Right atrium auricular region (tissue), 2 donors: ENCODE results near the gene S1PR5. TPM values are rescaled to one million over a fixed set of nuclear protein-coding genes. Genes with fewer than 3 reads are reported as not detected.
A peak's percentile ranks its signal among the peaks of the same experiment; 100 is the strongest.

Experiments used
- DNase-seq: peaks from one replicate; pipeline ENCODE4 v3.0.0-alpha.2; 2019; ENCODE audit warnings: low spot score
- H3K27ac ChIP-seq, 2 donors: fragments of 200-600 bp; sonication (generic); 1 replicate in 1 of 2; 2 replicates in 1 of 2; pipeline ENCODE4 v1.5.1; 2016 to 2019
- H3K27me3 ChIP-seq, 2 donors: fragments of 200-600 bp; sonication (generic); one replicate each; pipeline versions ENCODE4 v1.5.1 to v1.6.0; 2017 to 2019
- H3K36me3 ChIP-seq: fragments of 200-600 bp; sonication (generic); one replicate; pipeline ENCODE4 v1.5.1; 2016
- H3K4me1 ChIP-seq, 2 donors: fragments of 200-600 bp; sonication (generic); one replicate each; pipeline versions ENCODE4 v1.5.1 to v1.6.0; 2017 to 2019
- H3K4me3 ChIP-seq, 2 donors: fragments of 200-600 bp; sonication (generic); 1 replicate in 1 of 2; 2 replicates in 1 of 2; pipeline ENCODE4 v1.5.1; 2017 to 2019; ENCODE audit warnings: mild to moderate bottlenecking in 1 of 2, moderate library complexity in 1 of 2
- H3K9me3 ChIP-seq, 2 donors: fragments of 200-600 bp; sonication (generic); one replicate each; pipeline ENCODE4 v1.5.1; 2019
- CTCF ChIP-seq, 2 donors: fragments of 200-600 bp; sonication (generic); IDR thresholded peaks; one replicate each; pipeline ENCODE4 v1.5.1; 2019; ENCODE audit warnings: antibody characterized with exemption in 2 of 2
- total RNA-seq, 2 donors: library from RNA; depleted of rRNA; stranded (reverse); fragments of >200 nt; gene quantifications; one replicate each; pipeline ENCODE4 v1.1.0, GENCODE V29; 2016

Gene S1PR5, protein sequence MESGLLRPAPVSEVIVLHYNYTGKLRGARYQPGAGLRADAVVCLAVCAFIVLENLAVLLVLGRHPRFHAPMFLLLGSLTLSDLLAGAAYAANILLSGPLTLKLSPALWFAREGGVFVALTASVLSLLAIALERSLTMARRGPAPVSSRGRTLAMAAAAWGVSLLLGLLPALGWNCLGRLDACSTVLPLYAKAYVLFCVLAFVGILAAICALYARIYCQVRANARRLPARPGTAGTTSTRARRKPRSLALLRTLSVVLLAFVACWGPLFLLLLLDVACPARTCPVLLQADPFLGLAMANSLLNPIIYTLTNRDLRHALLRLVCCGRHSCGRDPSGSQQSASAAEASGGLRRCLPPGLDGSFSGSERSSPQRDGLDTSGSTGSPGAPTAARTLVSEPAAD
- total RNA-seq = under 1 TPM; 0.12 to 0.59 TPM

DNA sequence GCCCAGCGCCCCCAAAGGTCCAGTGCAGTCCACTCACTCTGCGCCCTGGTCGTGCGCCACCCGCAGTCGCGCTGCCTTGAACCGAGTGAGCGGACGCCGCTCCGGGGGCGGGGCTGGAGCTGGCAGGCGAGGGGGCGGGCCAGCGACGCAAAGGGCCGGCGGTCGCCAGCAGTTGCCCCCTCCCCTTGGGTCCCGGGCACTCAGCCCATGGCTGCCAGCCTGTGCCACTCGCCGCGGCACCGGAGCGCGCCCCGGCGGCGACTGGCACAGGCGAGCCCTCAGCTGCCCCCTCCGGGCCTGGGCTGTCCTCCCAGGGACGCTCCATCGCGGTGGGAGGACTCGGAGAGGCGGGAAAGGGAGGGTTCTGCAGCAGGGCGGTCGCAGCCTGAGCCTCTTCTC lies at the start of gene S1PR5:
Gene S1PR5, minus strand, starts transcription at position 87 of the 399 bp plus-strand sequence. CDS start 2,436 bp downstream, outside the sequence.
- no peak for DNase-seq
- no peak within 1 kb of the TSS for H3K27ac ChIP-seq

DNA sequence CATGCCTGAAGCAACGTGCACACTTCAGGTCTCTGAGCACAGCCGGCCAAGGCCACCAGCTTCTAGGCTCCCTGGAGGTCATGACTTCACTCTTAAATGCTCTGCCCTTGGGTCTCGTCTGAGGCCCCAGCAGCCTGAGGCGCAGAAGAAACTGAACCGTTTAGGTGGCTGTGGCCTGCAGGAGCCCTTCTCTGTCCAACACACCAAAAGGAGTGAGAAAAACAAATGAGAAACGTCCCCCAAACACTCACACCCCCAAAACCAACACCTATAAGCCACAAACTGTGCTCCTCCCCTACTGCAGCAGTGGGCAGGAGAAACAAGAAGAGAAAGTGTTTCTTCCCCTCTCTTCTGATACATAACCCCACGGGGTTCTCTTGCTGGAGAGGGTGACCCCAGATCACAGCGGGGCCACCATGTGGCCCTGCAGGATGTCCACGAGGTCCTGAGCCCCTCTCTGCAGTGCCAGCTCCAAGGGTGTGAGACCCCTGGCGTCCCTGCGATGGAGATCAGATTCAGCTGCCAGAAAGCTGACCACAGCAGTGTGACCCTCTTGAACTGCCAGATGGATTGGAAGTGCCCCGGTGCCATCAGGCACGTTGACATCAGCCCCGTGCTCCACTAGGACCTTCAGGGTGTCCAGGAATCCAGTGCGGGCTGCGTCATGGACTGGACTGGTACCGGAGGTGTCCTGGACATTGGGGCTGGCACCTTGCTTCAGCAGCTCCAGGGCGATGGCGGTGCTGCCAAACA lies 49.6 kb upstream of the S1PR5 start:
- no peaks in the 10 kb centered on the region for H3K27me3 ChIP-seq
- DNase-seq = no peak

More for the DNA sequence above, at the start of gene S1PR5:
- no peaks in the 10 kb centered on the region for H3K36me3 ChIP-seq
- H3K9me3 ChIP-seq = no peaks in the 10 kb centered on the region
- peaks cover 0 to 31% of the 10 kb centered on the region in 2 donors for H3K4me1 ChIP-seq
- TF ChIP-seq CTCF (IDR thresholded peaks at IDR 0.05) = no peak
- H3K27me3 ChIP-seq = peaks cover 5 to 22% of the 10 kb centered on the region in 2 donors
- H3K4me3 ChIP-seq = peak within 1 kb of the TSS in 1 of 2 donors; percentile 45

DNA sequence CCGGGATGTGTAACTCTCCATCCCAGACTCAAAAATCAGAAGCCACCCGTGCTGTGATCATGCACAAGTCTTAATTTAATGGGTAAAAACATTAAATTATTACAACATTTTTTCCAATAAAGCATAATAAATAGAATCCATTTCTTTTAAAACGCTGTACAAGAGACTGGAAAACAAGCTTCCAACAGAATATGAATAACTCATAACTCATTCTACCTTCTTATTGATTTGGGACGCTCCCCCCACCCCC lies 49.1 kb upstream of the S1PR5 start:
- no peaks in the 10 kb centered on the region for H3K36me3 ChIP-seq
- H3K27ac ChIP-seq = peak overlapping the region; percentile 80 to 90
- peaks cover 0 to 42% of the 10 kb centered on the region in 2 donors for H3K4me1 ChIP-seq
- H3K27me3 ChIP-seq = no peaks in the 10 kb centered on the region
- H3K4me3 ChIP-seq = peak overlapping the region; percentile 54 to 95
- DNase-seq = no peak
- no peak for TF ChIP-seq CTCF (IDR thresholded peaks at IDR 0.05)
- no peaks in the 10 kb centered on the region for H3K9me3 ChIP-seq

More for the DNA sequence above, 49.6 kb upstream of the S1PR5 start:
- H3K4me3 ChIP-seq = peak overlapping the region in 1 of 2 donors; percentile 95
- no peaks in the 10 kb centered on the region for H3K36me3 ChIP-seq
- no peak for TF ChIP-seq CTCF (IDR thresholded peaks at IDR 0.05)
- H3K9me3 ChIP-seq = no peaks in the 10 kb centered on the region
- H3K4me1 ChIP-seq = peaks cover 0 to 42% of the 10 kb centered on the region in 2 donors
- peak overlapping the region; percentile 80 to 90 for H3K27ac ChIP-seq

DNA sequence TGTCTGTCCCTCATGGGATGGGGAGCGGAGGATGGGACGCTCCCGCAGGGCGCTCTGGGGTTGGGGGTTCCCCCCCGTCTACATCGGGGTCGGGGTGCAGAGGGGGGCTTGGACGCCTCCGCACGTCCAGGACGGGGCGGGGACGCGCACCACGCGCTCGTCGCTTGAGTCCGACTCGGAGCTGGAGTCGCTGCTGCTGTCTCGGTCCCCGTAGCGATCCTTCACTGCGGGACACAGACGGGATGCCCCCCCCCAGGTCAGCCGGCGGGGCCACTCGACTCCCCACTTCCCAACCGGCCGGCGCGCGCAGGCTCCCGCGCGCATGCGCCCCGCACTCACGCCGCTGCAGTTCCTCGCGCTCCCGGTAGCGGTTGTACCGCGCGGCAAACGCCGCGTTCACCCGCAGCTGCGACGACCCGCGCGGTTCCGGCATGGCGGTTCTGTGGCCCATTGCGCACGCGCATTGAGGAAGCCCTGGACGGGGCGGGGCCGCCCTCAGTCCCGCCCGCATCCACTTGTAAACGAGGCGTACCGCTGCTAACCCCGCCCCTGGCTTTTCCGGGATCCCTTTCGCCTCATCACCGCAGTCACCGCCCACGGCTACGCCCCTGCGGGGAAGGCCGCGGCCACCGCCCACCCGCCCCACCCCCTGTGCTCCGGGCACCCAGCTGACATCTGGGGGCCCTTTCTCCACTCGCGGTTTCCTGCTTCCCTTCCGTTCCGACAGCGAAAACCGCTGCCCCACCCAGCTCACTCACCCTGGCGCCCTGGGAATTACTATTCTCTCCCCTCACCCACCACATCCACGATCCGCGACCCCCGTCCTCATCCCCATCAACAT lies 48.5 kb upstream of the S1PR5 start, which contains the start of gene KRI1:
Gene KRI1, minus strand, starts transcription at position 444 of the 841 bp plus-strand sequence. Its CDS starts 11 bp downstream, at position 433.
- Histone ChIP-seq H3K9me3 (no peaks in the 10 kb centered on the region), H3K36me3 (no peaks in the 10 kb centered on the region), H3K27ac (peak within 1 kb of the TSS; percentile 80 to 90), H3K4me3 (peak within 1 kb of the TSS; percentile 54 to 95), H3K4me1 (peaks cover 0 to 42% of the 10 kb centered on the region in 2 donors), H3K27me3 (no peaks in the 10 kb centered on the region)
- TF ChIP-seq CTCF (IDR thresholded peaks at IDR 0.05) = peak in 1 of 2 donors; percentile 31
- DNase-seq = peak; percentile 98

- Histone ChIP-seq H3K27ac (peak overlapping the region; percentile 80 to 90), H3K36me3 (peaks cover 7% of the 10 kb centered on the region), H3K4me3 (peak overlapping the region; percentile 54 to 95), H3K9me3 (no peaks in the 10 kb centered on the region), H3K27me3 (no peaks in the 10 kb centered on the region), H3K4me1 (peaks cover 0 to 42% of the 10 kb centered on the region in 2 donors)
- DNase-seq = no peak
- TF ChIP-seq CTCF (IDR thresholded peaks at IDR 0.05) = no peak
Measured at GRCh38 chr19:10565028-10565566, 47.9 kb upstream of the S1PR5 start.
